Measurements from ENCODE around the gene ZBTB17. TPM values are rescaled to one million over a fixed set of nuclear protein-coding genes. Genes with fewer than 3 reads are reported as not detected.

Gene ZBTB17
- total and polyA plus RNA-seq, 11 donors: 14.5 to 29.2 (median 22.1) TPM

DNA sequence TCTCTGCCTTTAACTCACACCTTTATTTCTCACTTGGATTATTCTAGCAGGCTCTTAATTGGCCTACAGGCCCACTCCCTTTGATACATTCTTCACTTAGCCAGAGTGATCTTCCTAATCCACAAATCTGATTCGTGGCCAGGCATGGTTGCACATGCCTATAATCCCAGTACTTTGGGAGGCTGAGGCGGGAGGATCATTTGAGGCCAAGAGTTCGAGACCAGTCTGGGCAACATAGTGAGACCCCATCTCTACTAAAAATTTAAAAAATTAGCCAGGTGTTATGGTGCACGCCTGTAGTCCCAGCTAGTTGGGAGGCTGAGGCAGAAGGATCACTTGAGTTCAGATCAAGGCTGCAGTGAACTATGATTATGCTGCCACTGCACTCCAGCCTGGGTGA lies 2.1 kb downstream of the ZBTB17 start:
- WGBS, 4 donors: 90 to 93% (median 93%) methylated on average over 4 of the region's 4 CpGs
- H3K27ac ChIP-seq: no peak overlapping the region
- DNase-seq: no peak
- H3K9me3 ChIP-seq: peaks cover 0 to 4% (median 0%) of the 10 kb centered on the region in 12 donors
- H3K4me3 ChIP-seq: no peak overlapping the region
- ATAC-seq: no peak
- no peak for TF ChIP-seq POLR2A (IDR thresholded peaks at IDR 0.05)
- TF ChIP-seq, protein P1, sequence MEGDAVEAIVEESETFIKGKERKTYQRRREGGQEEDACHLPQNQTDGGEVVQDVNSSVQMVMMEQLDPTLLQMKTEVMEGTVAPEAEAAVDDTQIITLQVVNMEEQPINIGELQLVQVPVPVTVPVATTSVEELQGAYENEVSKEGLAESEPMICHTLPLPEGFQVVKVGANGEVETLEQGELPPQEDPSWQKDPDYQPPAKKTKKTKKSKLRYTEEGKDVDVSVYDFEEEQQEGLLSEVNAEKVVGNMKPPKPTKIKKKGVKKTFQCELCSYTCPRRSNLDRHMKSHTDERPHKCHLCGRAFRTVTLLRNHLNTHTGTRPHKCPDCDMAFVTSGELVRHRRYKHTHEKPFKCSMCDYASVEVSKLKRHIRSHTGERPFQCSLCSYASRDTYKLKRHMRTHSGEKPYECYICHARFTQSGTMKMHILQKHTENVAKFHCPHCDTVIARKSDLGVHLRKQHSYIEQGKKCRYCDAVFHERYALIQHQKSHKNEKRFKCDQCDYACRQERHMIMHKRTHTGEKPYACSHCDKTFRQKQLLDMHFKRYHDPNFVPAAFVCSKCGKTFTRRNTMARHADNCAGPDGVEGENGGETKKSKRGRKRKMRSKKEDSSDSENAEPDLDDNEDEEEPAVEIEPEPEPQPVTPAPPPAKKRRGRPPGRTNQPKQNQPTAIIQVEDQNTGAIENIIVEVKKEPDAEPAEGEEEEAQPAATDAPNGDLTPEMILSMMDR (IDR thresholded peaks at IDR 0.05): no peak
- intact Hi-C loops (cut with DNase I): loop anchor here in 1 of 10 donors (10.0 kb wide), 1 partner anchor 139 kb away; no protein-coding TSS in a partner anchor
- H3K4me1 ChIP-seq: peaks cover 0 to 29% (median 12%) of the 10 kb centered on the region in 12 donors
- H3K36me3 ChIP-seq: peaks cover 0 to 45% (median 24%) of the 10 kb centered on the region in 9 donors
- H3K27me3 ChIP-seq: no peaks in the 10 kb centered on the region

DNA sequence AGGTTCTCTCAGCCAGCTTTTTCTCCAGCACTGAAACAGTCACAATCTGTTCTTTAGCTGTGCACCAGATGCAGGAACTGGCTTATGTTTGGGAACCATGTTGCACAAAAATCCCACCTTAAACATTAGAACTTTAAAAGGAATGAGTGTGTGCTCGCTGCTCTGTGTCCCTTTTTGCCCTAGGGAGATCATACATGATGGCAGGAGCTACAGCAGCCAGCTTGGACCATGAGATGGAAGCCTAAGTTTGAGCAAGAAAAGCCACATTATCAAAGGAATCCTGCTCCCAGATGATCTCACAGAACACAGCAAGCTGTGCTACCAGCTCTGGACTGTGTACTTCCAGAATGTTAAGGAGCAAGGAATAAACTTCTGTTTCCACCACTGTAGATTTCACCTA lies 3.5 kb downstream of the ZBTB17 start:
- Histone ChIP-seq H3K27ac (no peak overlapping the region), H3K27me3 (no peaks in the 10 kb centered on the region), H3K4me1 (peaks cover 0 to 29% (median 13%) of the 10 kb centered on the region in 12 donors), H3K4me3 (no peak overlapping the region), H3K36me3 (peaks cover 0 to 51% (median 25%) of the 10 kb centered on the region in 9 donors), H3K9me3 (peaks cover 0 to 4% (median 0%) of the 10 kb centered on the region in 12 donors)
- WGBS, 4 donors: 93 to 100% (median 96%) methylated on average over 1 of the region's 1 CpG
- ATAC-seq (no peak), DNase-seq (no peak)
- intact Hi-C loops (cut with DNase I): loop anchor here in 1 of 10 donors (10.0 kb wide), 1 partner anchor 138 kb away; no protein-coding TSS in a partner anchor
- TF ChIP-seq, protein P1 (IDR thresholded peaks at IDR 0.05): no peak
- no peak for TF ChIP-seq POLR2A (IDR thresholded peaks at IDR 0.05)

DNA sequence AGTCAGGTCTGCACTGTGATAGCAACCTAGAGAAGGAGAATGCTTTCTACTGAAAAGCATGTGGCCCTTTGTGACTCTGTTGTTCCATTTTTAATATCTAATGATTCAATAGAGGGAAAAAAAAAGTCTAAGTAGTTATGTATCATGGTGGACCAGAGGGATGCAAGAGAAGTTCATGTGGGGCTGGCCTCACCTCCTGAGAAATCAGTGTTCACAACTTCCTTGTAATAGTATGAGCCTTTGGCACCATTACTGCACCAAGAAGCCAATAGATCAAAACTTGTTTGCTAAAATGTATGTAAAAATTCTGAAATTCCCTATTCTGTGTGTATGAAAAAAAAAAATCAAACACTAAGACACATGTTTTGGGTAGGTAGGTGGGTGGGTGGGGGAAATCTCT lies 5.0 kb downstream of the ZBTB17 start:
- ATAC-seq (no peak), DNase-seq (no peak)
- H3K9me3 ChIP-seq: peaks cover 0 to 4% (median 0%) of the 10 kb centered on the region in 12 donors
- H3K4me1 ChIP-seq: peaks cover 0 to 37% (median 20%) of the 10 kb centered on the region in 12 donors
- intact Hi-C loops (cut with DNase I): loop anchor here in 1 of 10 donors (10.0 kb wide), 1 partner anchor 136 kb away; no protein-coding TSS in a partner anchor
- peaks cover 0 to 51% (median 25%) of the 10 kb centered on the region in 9 donors for H3K36me3 ChIP-seq
- TF ChIP-seq, protein P1 (IDR thresholded peaks at IDR 0.05): no peak
- TF ChIP-seq POLR2A (IDR thresholded peaks at IDR 0.05): no peak
- H3K27me3 ChIP-seq: no peaks in the 10 kb centered on the region
- no peak overlapping the region for H3K4me3 ChIP-seq
- H3K27ac ChIP-seq: no peak overlapping the region

DNA sequence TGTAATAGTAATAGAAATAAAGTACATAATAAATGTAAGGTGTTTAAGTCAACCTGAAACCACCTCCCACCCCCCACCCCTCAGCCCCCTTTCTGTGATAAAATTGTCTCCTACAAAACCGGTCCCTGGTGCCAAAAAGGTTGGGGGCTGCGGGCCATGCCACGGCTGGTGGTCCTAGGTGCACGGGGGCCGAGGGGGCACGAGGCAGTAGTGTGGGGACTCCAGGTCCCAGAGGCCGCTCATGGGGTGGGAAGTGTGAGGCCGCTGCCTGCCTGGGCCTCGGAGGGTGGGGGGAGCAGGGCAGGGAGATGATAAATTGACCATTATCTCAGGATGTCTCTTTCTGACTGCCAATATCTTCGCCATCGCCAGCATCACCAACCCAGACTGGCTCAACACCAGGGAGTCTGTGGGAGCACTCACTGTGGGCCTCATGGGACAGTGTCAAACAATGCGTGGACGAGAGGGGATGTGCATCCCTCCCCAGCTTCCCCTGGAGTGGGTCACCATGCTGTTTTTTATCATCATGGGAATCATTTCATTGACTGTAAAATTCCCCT lies 6.5 kb downstream of the ZBTB17 start:
- Histone ChIP-seq H3K4me1 (peaks cover 0 to 42% (median 20%) of the 10 kb centered on the region in 12 donors), H3K9me3 (peaks cover 0 to 4% (median 0%) of the 10 kb centered on the region in 12 donors), H3K27ac (no peak overlapping the region), H3K27me3 (no peaks in the 10 kb centered on the region), H3K36me3 (peaks cover 0 to 51% (median 25%) of the 10 kb centered on the region in 9 donors), H3K4me3 (no peak overlapping the region)
- intact Hi-C loops (cut with DNase I): no loop called here
- DNase-seq (no peak), ATAC-seq (no peak)
- 95 to 96% (median 96%) methylated on average over 11 to 13 of the region's 13 CpGs for WGBS, 4 donors
- TF ChIP-seq, protein P1 (IDR thresholded peaks at IDR 0.05): no peak
- TF ChIP-seq POLR2A (IDR thresholded peaks at IDR 0.05): no peak

Data from heart left ventricle (tissue), 16 donors.